ENCODE measurements around the gene SORCS2.

The SORCS2 gene

GRCh38 chr4:7705062-7705461, 512.7 kb downstream of the SORCS2 start:
- no peak overlapping the region for H3K4me3 ChIP-seq (ENCODE audit: low read length)
- no peak for DNase-seq (ENCODE audit: low read depth)
- TF ChIP-seq CTCF (conservative IDR thresholded peaks at IDR 0.05; ENCODE audit: low read length) = no peak

GRCh38 chr4:7705593-7705992, 513.3 kb downstream of the SORCS2 start:
- DNase-seq (ENCODE audit: low read depth) = no peak
- TF ChIP-seq CTCF (conservative IDR thresholded peaks at IDR 0.05; ENCODE audit: low read length) = no peak

GRCh38 chr4:7708238-7708637, 515.9 kb downstream of the SORCS2 start:
- no peak overlapping the region for H3K4me3 ChIP-seq (ENCODE audit: low read length)
- no peak for TF ChIP-seq CTCF (conservative IDR thresholded peaks at IDR 0.05; ENCODE audit: low read length)
- DNase-seq (ENCODE audit: low read depth) = no peak

More at GRCh38 chr4:7705593-7705992, 513.3 kb downstream of the SORCS2 start:
- no peak overlapping the region for H3K4me3 ChIP-seq (ENCODE audit: low read length)

GRCh38 chr4:7708981-7709380, 516.6 kb downstream of the SORCS2 start:
- H3K4me3 ChIP-seq (ENCODE audit: low read length) = no peak overlapping the region
- TF ChIP-seq CTCF (conservative IDR thresholded peaks at IDR 0.05; ENCODE audit: low read length) = no peak
- no peak for DNase-seq (ENCODE audit: low read depth)

- TF ChIP-seq CTCF (conservative IDR thresholded peaks at IDR 0.05; ENCODE audit: low read length) = no peak
- no peak overlapping the region for H3K4me3 ChIP-seq (ENCODE audit: low read length)
- no peak for DNase-seq (ENCODE audit: low read depth)
Measured at GRCh38 chr4:7709431-7709830, 517.1 kb downstream of the SORCS2 start.

GRCh38 chr4:7710126-7710525, 517.8 kb downstream of the SORCS2 start:
- no peak for TF ChIP-seq CTCF (conservative IDR thresholded peaks at IDR 0.05; ENCODE audit: low read length)
- no peak overlapping the region for H3K4me3 ChIP-seq (ENCODE audit: low read length)
- DNase-seq (ENCODE audit: low read depth) = no peak

- no peak for DNase-seq (ENCODE audit: low read depth)
- no peak for TF ChIP-seq CTCF (conservative IDR thresholded peaks at IDR 0.05; ENCODE audit: low read length)
- no peak overlapping the region for H3K4me3 ChIP-seq (ENCODE audit: low read length)
Measured at GRCh38 chr4:7710576-7711306, 518.4 kb downstream of the SORCS2 start.

Measured in AG10803 (cell line).